WERI-Rb-1 (cell line): ENCODE measurements around the gene CNGA2.

Source experiments
- DNase-seq: peaks from one replicate; pipeline ENCODE4 v3.0.0-alpha.2; 2020
- H3K27ac ChIP-seq: fragments of 250-450 bp; sonication (Bioruptor Pico); 2 replicates; pipeline ENCODE4 v1.5.1; 2020; ENCODE audit warnings: mild to moderate bottlenecking, moderate library complexity
- H3K27me3 ChIP-seq: fragments of 250-450 bp; sonication (Bioruptor Pico); 2 replicates; pipeline ENCODE4 v1.5.1; 2021; ENCODE audit warnings: mild to moderate bottlenecking, low read depth, moderate library complexity; ENCODE audit not compliant: insufficient read depth, severe bottlenecking
- H3K36me3 ChIP-seq: fragments of 250-450 bp; sonication (Bioruptor Pico); 2 replicates; pipeline ENCODE4 v1.5.1; 2020; ENCODE audit warnings: mild to moderate bottlenecking, moderate library complexity
- H3K4me3 ChIP-seq: 2 replicates; pipeline ENCODE4 v1.5.1; 2011; ENCODE audit warnings: low read depth, mild to moderate bottlenecking, control low read depth, low read length
- H3K9me3 ChIP-seq: fragments of 250-450 bp; sonication (Bioruptor Pico); 2 replicates; pipeline ENCODE4 v1.5.1; 2021; ENCODE audit warnings: mild to moderate bottlenecking, moderate library complexity; ENCODE audit not compliant: severe bottlenecking
- CTCF ChIP-seq: IDR thresholded peaks from 2 replicates; pipeline ENCODE4 v1.5.1; 2011; ENCODE audit warnings: low read depth, mild to moderate bottlenecking, control low read depth, inconsistent platforms, low read length

CNGA2 gene

GRCh38 chrX:151753313-151754046, 18.9 kb downstream of the CNGA2 start:
- Histone ChIP-seq H3K4me3 (no peak overlapping the region), H3K27me3 (peaks cover 70% of the 10 kb centered on the region), H3K36me3 (no peaks in the 10 kb centered on the region), H3K27ac (no peak overlapping the region), H3K9me3 (no peaks in the 10 kb centered on the region)
- TF ChIP-seq CTCF = peak; percentile 99
- DNase-seq = peak; percentile 74

- no peak for DNase-seq
- H3K4me3 ChIP-seq = no peak overlapping the region
- TF ChIP-seq CTCF = no peak
- peaks cover 65% of the 10 kb centered on the region for H3K27me3 ChIP-seq
- no peaks in the 10 kb centered on the region for H3K9me3 ChIP-seq
- H3K27ac ChIP-seq = no peak overlapping the region
- no peaks in the 10 kb centered on the region for H3K36me3 ChIP-seq
Measured at GRCh38 chrX:151754047-151754429, 19.5 kb downstream of the CNGA2 start.

GRCh38 chrX:151754641-151755215, 20.2 kb downstream of the CNGA2 start:
- Histone ChIP-seq H3K4me3 (no peak overlapping the region), H3K9me3 (no peaks in the 10 kb centered on the region), H3K36me3 (no peaks in the 10 kb centered on the region), H3K27me3 (peaks cover 65% of the 10 kb centered on the region), H3K27ac (no peak overlapping the region)
- TF ChIP-seq CTCF = no peak
- no peak for DNase-seq

- no peak for DNase-seq
- Histone ChIP-seq H3K36me3 (no peaks in the 10 kb centered on the region), H3K9me3 (no peaks in the 10 kb centered on the region), H3K27me3 (peaks cover 67% of the 10 kb centered on the region), H3K27ac (no peak overlapping the region), H3K4me3 (no peak overlapping the region)
- TF ChIP-seq CTCF = no peak
Measured at GRCh38 chrX:151759041-151759708, 24.6 kb downstream of the CNGA2 start.

GRCh38 chrX:151762802-151763201, 28.3 kb downstream of the CNGA2 start:
- peak; percentile 16; the same call in 1 of the 2 replicates for TF ChIP-seq CTCF
- no peak overlapping the region for H3K27ac ChIP-seq
- H3K36me3 ChIP-seq = no peaks in the 10 kb centered on the region
- DNase-seq = peak; percentile 29
- peaks cover 58% of the 10 kb centered on the region for H3K27me3 ChIP-seq
- H3K9me3 ChIP-seq = no peaks in the 10 kb centered on the region
- no peak overlapping the region for H3K4me3 ChIP-seq
